Neural progenitor cell (in vitro differentiated cells): ENCODE measurements around the gene NAV1.

Experiments used
- EZH2 ChIP-seq: fragments of 200-600 bp; sonication (generic); IDR thresholded peaks from 2 replicates; pipeline ENCODE4 v1.6.1; 2017; ENCODE audit warnings: antibody characterized with exemption, mild to moderate bottlenecking, moderate library complexity
- TF ChIP-seq, protein P1 (sequence below): fragments of 200-600 bp; sonication (generic); IDR thresholded peaks from 2 replicates; pipeline ENCODE4 v1.5.1; 2017; ENCODE audit warnings: antibody characterized with exemption, mild to moderate bottlenecking

DNA sequence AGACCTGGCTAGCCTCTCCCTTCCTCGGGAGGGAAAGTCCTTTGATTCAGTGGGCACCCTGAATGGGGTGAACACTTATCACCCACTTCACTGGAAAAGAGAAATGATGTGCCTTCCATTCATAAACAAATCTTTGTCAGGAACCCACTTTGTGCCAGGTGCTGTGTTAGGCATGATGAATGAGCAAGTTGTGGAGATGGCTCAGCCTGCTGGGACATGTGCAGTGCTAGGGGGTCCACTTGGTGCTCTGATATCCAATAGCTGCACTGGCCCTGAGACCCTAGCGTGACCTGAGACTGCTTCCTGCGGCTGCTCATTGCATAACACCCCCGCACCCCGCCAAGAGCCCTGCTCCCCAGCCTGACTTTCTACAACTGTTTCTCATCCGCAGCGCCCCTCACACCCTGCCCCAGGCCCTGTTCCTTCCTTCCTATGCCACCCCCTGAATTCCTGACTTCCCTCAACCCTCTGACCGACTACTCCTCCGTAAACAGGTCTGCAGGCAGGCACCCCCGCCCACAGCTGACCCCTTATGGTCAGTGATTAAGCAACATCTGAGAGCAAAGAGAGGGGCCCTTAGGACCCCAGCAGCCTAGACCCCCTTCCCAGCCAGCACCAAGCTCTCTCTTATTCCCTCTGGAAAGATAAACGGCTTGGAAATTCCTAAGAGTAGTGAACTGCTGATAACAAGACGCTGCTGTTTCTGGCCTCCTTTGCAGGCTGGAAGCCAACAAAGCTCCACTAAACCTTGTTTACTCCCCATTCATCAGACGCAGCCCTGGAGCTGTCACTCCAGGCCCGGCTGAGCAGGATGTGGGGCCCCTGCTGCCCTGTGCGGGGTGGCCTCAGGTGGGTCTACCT lies 44.9 kb upstream of the NAV1 start:
- no peak for TF ChIP-seq EZH2
- TF ChIP-seq, protein P1, sequence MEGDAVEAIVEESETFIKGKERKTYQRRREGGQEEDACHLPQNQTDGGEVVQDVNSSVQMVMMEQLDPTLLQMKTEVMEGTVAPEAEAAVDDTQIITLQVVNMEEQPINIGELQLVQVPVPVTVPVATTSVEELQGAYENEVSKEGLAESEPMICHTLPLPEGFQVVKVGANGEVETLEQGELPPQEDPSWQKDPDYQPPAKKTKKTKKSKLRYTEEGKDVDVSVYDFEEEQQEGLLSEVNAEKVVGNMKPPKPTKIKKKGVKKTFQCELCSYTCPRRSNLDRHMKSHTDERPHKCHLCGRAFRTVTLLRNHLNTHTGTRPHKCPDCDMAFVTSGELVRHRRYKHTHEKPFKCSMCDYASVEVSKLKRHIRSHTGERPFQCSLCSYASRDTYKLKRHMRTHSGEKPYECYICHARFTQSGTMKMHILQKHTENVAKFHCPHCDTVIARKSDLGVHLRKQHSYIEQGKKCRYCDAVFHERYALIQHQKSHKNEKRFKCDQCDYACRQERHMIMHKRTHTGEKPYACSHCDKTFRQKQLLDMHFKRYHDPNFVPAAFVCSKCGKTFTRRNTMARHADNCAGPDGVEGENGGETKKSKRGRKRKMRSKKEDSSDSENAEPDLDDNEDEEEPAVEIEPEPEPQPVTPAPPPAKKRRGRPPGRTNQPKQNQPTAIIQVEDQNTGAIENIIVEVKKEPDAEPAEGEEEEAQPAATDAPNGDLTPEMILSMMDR = no peak
